Activated CD8-positive, alpha-beta T cell treated with anti-CD3 and anti-CD28 coated beads, Interleukin-2, amount 10 ng/mL, durations not matched to agents 7 days and 5 days (primary cell): ENCODE results near the gene MCHR1. TPM values are rescaled to one million over a fixed set of nuclear protein-coding genes. Genes with fewer than 3 reads are reported as not detected.

ENCODE experiments used
- ATAC-seq: fragments of 150-1000 bp; cut with Tn5 transposase; one replicate; pipeline ENCODE4 v1.10.0; 2021; ENCODE audit warnings: moderate library complexity
- CTCF ChIA-PET: fragments of 350-600 bp; sonication (Branson Sonifier 250); formaldehyde crosslinking; loops from one replicate; lab custom pipeline; 2021; ENCODE audit warnings: antibody characterized with exemption; lab: Charles Lee
- POLR2A ChIA-PET: fragments of 350-600 bp; sonication (Branson Sonifier 250); formaldehyde crosslinking; loops from one replicate; lab custom pipeline; 2021; ENCODE audit warnings: antibody characterized with exemption; lab: Charles Lee
- DNase-seq: peaks from one replicate; pipeline ENCODE4 v3.0.0-alpha.2; 2020
- H3K27ac Mint-ChIP-seq: one replicate; pipeline ENCODE4 v1.8.0; 2021; ENCODE audit warnings: mild to moderate bottlenecking, mixed read lengths
- H3K27me3 Mint-ChIP-seq: one replicate; pipeline ENCODE4 v1.8.0; 2021; ENCODE audit warnings: low read depth, mixed read lengths
- H3K36me3 Mint-ChIP-seq: one replicate; pipeline ENCODE4 v1.8.0; 2021; ENCODE audit warnings: low read depth, mixed read lengths
- H3K4me1 Mint-ChIP-seq: one replicate; pipeline ENCODE4 v1.8.0; 2021; ENCODE audit warnings: low read depth, mixed read lengths
- H3K4me3 Mint-ChIP-seq: one replicate; pipeline ENCODE4 v1.8.0; 2021; ENCODE audit warnings: mild to moderate bottlenecking, mixed read lengths
- H3K9me3 Mint-ChIP-seq: one replicate; pipeline ENCODE4 v1.8.0; 2022; ENCODE audit warnings: mixed read lengths; ENCODE audit not compliant: insufficient read depth
- total RNA-seq, 2 experiments: library from RNA; stranded (reverse); gene quantifications; one replicate each; pipeline ENCODE4 v1.2.3, GENCODE V29; 2021

MCHR1 gene, protein sequence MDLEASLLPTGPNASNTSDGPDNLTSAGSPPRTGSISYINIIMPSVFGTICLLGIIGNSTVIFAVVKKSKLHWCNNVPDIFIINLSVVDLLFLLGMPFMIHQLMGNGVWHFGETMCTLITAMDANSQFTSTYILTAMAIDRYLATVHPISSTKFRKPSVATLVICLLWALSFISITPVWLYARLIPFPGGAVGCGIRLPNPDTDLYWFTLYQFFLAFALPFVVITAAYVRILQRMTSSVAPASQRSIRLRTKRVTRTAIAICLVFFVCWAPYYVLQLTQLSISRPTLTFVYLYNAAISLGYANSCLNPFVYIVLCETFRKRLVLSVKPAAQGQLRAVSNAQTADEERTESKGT
- not detected for total RNA-seq

GRCh38 chr22:40679249-40679963, at the start of gene MCHR1:
Gene MCHR1, plus strand, starts transcription at chr22:40679484. Its CDS starts 169 bp downstream, at chr22:40679653.
- DNase-seq (no peak), ATAC-seq (no peak)
- Mint-ChIP-seq H3K4me1 (peaks cover 24% of the 10 kb centered on the region), H3K36me3 (no peaks in the 10 kb centered on the region), H3K9me3 (no peaks in the 10 kb centered on the region), H3K27me3 (peaks cover 21% of the 10 kb centered on the region), H3K4me3 (no peak within 1 kb of the TSS), H3K27ac (no peak within 1 kb of the TSS)
- CTCF ChIA-PET: interaction anchor here (0.9 to 1.4 kb wide), 2 partner anchors 34 to 243 kb away, joined by 3 read pairs; no protein-coding TSS in a partner anchor
- POLR2A ChIA-PET: no interaction called here

GRCh38 chr22:40631925-40632324, 47.4 kb upstream of the MCHR1 start:
- POLR2A ChIA-PET: interaction anchor here (0.7 kb wide), 1 partner anchor 10 kb away, joined by 3 read pairs; no protein-coding TSS in a partner anchor
- H3K36me3 Mint-ChIP-seq: peaks cover 7% of the 10 kb centered on the region
- DNase-seq (no peak), ATAC-seq (no peak)
- H3K9me3 Mint-ChIP-seq: no peaks in the 10 kb centered on the region
- H3K27me3 Mint-ChIP-seq: no peaks in the 10 kb centered on the region
- H3K27ac Mint-ChIP-seq: no peak overlapping the region
- peaks cover 23% of the 10 kb centered on the region for H3K4me1 Mint-ChIP-seq
- no peak overlapping the region for H3K4me3 Mint-ChIP-seq
- CTCF ChIA-PET: no interaction called here

- CTCF ChIA-PET: interaction anchor here (0.5 to 5.3 kb wide), 7 partner anchors 10 to 196 kb away, joined by 3 to 61 read pairs (median 4); no protein-coding TSS in a partner anchor
- Mint-ChIP-seq H3K4me3 (no peak overlapping the region), H3K27me3 (no peaks in the 10 kb centered on the region), H3K4me1 (peaks cover 28% of the 10 kb centered on the region), H3K27ac (no peak overlapping the region), H3K36me3 (peaks cover 7% of the 10 kb centered on the region), H3K9me3 (no peaks in the 10 kb centered on the region)
- no peak for ATAC-seq
- POLR2A ChIA-PET: no interaction called here
- DNase-seq: no peak
Observed at GRCh38 chr22:40633036-40633435, 46.2 kb upstream of the MCHR1 start.

GRCh38 chr22:40634119-40634903, 45.0 kb upstream of the MCHR1 start:
- POLR2A ChIA-PET: interaction anchor here (0.6 kb wide), 1 partner anchor 48 kb away, joined by 3 read pairs; no protein-coding TSS in a partner anchor
- no peaks in the 10 kb centered on the region for H3K27me3 Mint-ChIP-seq
- H3K9me3 Mint-ChIP-seq: no peaks in the 10 kb centered on the region
- H3K4me3 Mint-ChIP-seq: no peak overlapping the region
- H3K36me3 Mint-ChIP-seq: peaks cover 7% of the 10 kb centered on the region
- CTCF ChIA-PET: interaction anchor here (1.2 to 5.3 kb wide), 6 partner anchors 11 to 198 kb away, joined by 3 to 61 read pairs (median 8); no protein-coding TSS in a partner anchor
- DNase-seq (no peak), ATAC-seq (no peak)
- H3K27ac Mint-ChIP-seq: no peak overlapping the region
- H3K4me1 Mint-ChIP-seq: peaks cover 25% of the 10 kb centered on the region

GRCh38 chr22:40635043-40635939, 44.0 kb upstream of the MCHR1 start:
- Mint-ChIP-seq H3K9me3 (no peaks in the 10 kb centered on the region), H3K4me3 (peak overlapping the region; percentile 94), H3K4me1 (peaks cover 25% of the 10 kb centered on the region), H3K27ac (peak overlapping the region; percentile 84), H3K36me3 (peaks cover 7% of the 10 kb centered on the region), H3K27me3 (no peaks in the 10 kb centered on the region)
- POLR2A ChIA-PET: interaction anchor here (2.9 kb wide), 1 partner anchor 103 kb away, joined by 41 read pairs; no protein-coding TSS in a partner anchor
- CTCF ChIA-PET: interaction anchor here (2.0 to 5.3 kb wide), 6 partner anchors 11 to 199 kb away, joined by 12 to 61 read pairs (median 21); no protein-coding TSS in a partner anchor
- DNase-seq (peak; percentile 28), ATAC-seq (no peak)

- DNase-seq (no peak), ATAC-seq (peak; percentile 6)
- peak overlapping the region; percentile 84 for H3K27ac Mint-ChIP-seq
- ChIA-PET CTCF (interaction anchor here (1.0 to 5.3 kb wide), 6 partner anchors 10 to 199 kb away, joined by 4 to 61 read pairs (median 21); no protein-coding TSS in a partner anchor), POLR2A (interaction anchor here (1.1 to 2.9 kb wide), 4 partner anchors 10 to 172 kb away, joined by 4 to 41 read pairs (median 7); no protein-coding TSS in a partner anchor)
- H3K4me1 Mint-ChIP-seq: peaks cover 25% of the 10 kb centered on the region
- peaks cover 7% of the 10 kb centered on the region for H3K36me3 Mint-ChIP-seq
- no peaks in the 10 kb centered on the region for H3K9me3 Mint-ChIP-seq
- H3K4me3 Mint-ChIP-seq: peak overlapping the region; percentile 94
- H3K27me3 Mint-ChIP-seq: no peaks in the 10 kb centered on the region
Observed at GRCh38 chr22:40635940-40636379, 43.3 kb upstream of the MCHR1 start.

- ChIA-PET POLR2A (interaction anchor here (0.7 to 2.9 kb wide), 9 partner anchors 9 to 220 kb away, joined by 3 to 41 read pairs (median 3); partner anchors contain the start of gene ST13), CTCF (interaction anchor here (0.8 to 5.3 kb wide), 13 partner anchors 9 to 289 kb away, joined by 3 to 61 read pairs (median 3); no protein-coding TSS in a partner anchor)
- peak within 1 kb of the TSS; percentile 94 for H3K4me3 Mint-ChIP-seq
- peak; percentile 97 for ATAC-seq
- H3K9me3 Mint-ChIP-seq: no peaks in the 10 kb centered on the region
- no peaks in the 10 kb centered on the region for H3K27me3 Mint-ChIP-seq
- peaks cover 25% of the 10 kb centered on the region for H3K4me1 Mint-ChIP-seq
- peak; percentile 100 for DNase-seq
- peaks cover 7% of the 10 kb centered on the region for H3K36me3 Mint-ChIP-seq
- peak within 1 kb of the TSS; percentile 96 for H3K27ac Mint-ChIP-seq
Observed at GRCh38 chr22:40636380-40637182, 42.7 kb upstream of the MCHR1 start, which contains the start of gene MRTFA. Gene MRTFA, minus strand, starts transcription at chr22:40636719.

DNA sequence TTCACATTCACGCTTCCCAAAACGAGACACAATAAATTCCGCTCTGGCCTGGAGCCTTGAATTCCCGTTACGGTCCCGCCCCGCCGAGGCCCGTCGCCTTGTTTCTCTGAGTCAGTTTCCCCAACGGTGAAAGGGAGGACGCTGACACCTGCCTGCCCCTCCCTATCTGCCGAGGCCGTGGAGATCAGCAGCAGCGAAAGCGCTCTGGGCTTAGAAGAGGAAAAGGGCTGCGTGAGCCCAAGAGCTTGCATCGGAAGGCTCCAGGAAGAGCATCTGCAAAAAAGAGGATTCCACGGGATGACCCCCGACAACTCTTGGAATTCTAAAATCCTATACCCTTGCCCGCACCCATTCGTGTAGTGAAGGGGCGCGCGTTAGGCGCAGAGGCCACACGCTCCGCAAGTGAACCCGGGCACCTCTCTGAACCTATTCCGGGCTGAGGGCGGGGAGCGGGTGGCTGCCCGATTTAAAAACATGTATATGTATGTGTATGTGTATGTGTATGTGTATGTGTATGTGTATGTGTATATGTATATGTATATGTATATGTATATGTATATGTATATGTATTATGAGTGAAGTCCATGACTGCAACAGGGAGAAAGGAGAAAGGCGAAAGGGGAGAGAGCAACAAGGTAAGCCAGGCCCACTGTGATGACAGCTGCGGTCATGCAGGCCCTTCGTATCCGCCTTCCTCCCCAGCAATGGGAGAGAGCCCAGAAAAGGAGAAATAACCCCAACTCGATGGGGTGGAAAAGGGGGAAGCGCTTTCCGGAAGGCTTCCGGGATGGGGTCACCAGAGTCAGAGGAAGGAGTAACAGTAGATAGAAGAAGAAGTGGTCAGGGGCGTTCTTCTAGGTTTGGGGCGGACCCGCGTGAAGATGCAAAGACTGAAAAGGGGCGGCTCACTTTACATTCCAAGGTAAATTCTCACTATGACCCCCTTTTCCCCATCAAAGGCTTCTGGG, 41.8 kb upstream of the MCHR1 start:
- CTCF ChIA-PET: interaction anchor here (0.8 to 5.3 kb wide), 12 partner anchors 9 to 290 kb away, joined by 3 to 61 read pairs (median 3); no protein-coding TSS in a partner anchor
- peak; percentile 37 for ATAC-seq
- no peaks in the 10 kb centered on the region for H3K27me3 Mint-ChIP-seq
- H3K36me3 Mint-ChIP-seq: peaks cover 3% of the 10 kb centered on the region
- no peaks in the 10 kb centered on the region for H3K9me3 Mint-ChIP-seq
- peaks cover 25% of the 10 kb centered on the region for H3K4me1 Mint-ChIP-seq
- H3K27ac Mint-ChIP-seq: peak overlapping the region; percentile 96
- peak; percentile 68 for DNase-seq
- H3K4me3 Mint-ChIP-seq: peak overlapping the region; percentile 94
- POLR2A ChIA-PET: interaction anchor here (0.6 to 2.9 kb wide), 11 partner anchors 8 to 219 kb away, joined by 3 to 41 read pairs (median 3); partner anchors contain the start of gene ST13
